NCI-H748 (cell line): ENCODE results near the gene ATXN2L.

Experiments
- DNase-seq: peaks from one replicate; lab custom pipeline; 2025; ENCODE audit not compliant: unreplicated experiment; lab: John Stamatoyannopoulos, UW

The ATXN2L gene

DNA sequence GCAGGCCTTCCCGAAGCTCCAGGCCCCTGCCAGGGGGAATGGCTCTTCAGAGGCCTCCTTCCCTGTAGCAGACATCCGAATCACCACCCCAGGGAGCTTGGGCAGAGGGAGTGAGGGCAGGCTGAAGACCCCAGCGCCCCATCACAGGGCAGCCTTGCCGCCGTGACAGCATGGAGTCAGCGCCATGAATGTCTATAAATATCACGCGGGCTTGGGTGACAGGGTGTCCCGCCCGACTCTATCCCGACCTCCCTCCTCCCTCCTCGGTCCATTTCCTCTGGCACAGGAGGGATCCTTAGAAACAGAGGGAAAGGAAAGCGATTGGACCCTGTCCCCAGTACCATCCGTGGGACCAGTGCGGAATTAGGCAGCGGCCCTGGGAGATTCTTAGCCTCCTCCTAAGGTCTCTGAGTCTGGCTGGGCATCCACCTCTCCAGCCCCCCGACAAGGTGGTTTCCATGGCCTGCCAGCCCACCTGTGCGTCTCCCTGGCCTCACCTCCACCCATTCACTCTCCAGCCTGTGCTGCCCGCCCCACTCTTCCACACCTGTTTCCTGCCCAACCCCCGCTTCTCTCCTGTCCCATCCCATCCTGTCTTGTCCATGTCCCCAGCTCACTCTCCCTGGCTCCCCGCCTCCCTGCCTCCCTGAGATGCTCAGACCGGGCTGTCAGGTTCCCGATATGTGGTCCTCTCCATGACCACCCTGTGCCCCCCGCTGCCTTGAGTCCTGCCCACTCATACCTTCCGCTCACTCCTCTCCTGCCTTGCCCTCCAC, 60.6 kb downstream of the ATXN2L start:
- no peak for DNase-seq

DNA sequence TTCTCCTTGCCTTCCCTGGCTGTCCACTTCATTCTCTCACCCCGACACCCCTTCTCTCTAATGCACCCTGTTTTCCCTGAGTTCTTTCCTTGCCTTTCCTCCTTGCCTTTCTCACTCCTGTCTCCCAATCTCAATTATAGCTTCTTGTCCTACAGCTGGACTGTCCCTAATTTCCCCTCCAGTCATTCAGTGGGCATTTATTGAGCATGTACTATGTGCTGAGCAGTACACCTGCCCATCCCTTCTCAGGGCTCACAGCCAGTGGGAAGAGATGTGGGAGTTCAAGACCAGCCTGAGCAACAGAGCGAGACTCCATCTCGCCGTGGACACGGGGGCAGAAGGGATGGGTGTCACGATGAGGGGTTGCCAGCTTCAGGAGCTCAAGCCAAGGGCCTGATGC, 61.2 kb downstream of the ATXN2L start:
- DNase-seq: no peak
